ENCODE results near the gene RAB20.
"Not testable (repeated sequence)": the region's sequence is repeated elsewhere in the genome, so short reads cannot be mapped to it uniquely, and the experiment has no call there.

Gene RAB20

DNA sequence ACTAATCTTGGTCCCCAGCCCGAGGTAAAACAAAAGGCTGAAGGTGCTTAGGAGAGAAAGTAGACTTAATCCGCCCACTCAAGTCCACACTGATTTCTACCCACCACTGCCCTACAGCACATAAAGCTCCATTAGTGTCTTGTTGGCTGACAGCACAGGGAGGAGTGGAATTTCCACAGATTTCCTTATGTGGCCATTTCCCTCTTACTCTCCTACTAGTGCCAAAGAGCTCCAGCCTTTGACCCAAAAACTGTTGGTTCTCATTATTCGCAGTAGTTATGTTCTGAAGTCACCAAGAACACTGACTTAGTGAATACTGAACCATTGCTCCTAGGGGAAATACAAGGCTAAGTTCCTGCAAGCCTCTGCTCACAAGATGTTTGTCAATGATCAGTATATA, 61.2 kb downstream of the RAB20 start:
- H3K4me3 ChIP-seq (ENCODE audit: low read depth, low read length): no peak overlapping the region
- TF ChIP-seq, protein P1, sequence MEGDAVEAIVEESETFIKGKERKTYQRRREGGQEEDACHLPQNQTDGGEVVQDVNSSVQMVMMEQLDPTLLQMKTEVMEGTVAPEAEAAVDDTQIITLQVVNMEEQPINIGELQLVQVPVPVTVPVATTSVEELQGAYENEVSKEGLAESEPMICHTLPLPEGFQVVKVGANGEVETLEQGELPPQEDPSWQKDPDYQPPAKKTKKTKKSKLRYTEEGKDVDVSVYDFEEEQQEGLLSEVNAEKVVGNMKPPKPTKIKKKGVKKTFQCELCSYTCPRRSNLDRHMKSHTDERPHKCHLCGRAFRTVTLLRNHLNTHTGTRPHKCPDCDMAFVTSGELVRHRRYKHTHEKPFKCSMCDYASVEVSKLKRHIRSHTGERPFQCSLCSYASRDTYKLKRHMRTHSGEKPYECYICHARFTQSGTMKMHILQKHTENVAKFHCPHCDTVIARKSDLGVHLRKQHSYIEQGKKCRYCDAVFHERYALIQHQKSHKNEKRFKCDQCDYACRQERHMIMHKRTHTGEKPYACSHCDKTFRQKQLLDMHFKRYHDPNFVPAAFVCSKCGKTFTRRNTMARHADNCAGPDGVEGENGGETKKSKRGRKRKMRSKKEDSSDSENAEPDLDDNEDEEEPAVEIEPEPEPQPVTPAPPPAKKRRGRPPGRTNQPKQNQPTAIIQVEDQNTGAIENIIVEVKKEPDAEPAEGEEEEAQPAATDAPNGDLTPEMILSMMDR (IDR thresholded peaks at IDR 0.05; ENCODE audit: low read depth, low read length, missing control alignments): no peak
- no peak for DNase-seq (ENCODE audit: low read depth)

DNA sequence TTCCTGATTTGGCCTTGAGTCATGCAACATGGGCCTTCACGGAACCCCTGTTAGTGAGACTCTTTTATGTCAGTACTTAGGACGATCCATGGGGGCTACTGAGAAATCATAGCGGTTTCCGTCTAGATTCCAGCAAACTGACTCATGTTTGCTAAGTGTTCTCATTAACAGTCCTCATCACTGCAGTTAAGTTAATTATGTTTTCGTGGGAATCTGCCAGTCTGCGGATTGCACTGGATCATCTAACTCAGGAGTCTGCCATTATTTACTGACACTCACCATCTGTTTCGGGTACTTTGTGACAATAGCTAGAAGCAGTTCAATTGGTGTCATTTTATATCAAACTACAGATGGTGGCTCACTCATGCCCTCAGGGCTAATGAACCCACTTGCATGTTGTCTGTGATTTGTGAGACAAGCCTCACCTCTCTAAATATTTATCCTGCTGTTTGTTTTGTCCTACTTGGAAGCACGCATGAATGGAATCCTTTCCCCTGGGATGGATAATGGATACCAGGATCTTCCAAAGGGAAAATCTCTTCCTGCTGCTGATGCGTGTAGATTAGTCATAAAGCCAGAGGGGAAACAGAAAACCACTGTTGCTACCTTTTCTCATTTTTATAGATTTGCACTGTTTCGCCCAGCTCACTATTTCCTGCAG, 61.8 kb downstream of the RAB20 start:
- DNase-seq (ENCODE audit: low read depth): no peak
- TF ChIP-seq, protein P1 (IDR thresholded peaks at IDR 0.05; ENCODE audit: low read depth, low read length, missing control alignments): no peak
- no peak overlapping the region for H3K4me3 ChIP-seq (ENCODE audit: low read depth, low read length)

DNA sequence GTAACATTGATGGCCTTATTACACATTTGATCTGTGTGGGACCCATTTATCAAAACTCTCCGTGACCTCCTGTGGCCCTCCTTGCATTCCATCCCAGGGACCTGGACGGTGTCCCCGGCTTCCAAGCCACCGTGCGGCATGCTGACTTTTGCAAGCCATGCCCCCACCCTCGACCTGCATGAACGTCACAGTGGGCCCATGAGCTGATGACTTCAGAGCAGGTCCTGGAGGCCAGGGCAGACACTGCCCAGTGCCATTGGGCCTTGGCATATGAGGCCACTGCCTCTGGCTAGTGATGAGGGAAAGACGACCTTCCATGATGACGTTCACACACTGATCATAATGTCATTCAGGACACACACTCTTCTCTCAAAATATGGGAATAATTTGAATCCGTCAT, 62.8 kb downstream of the RAB20 start:
- DNase-seq (ENCODE audit: low read depth): no peak
- TF ChIP-seq, protein P1 (IDR thresholded peaks at IDR 0.05; ENCODE audit: low read depth, low read length, missing control alignments): no peak
- no peak overlapping the region for H3K4me3 ChIP-seq (ENCODE audit: low read depth, low read length)

DNA sequence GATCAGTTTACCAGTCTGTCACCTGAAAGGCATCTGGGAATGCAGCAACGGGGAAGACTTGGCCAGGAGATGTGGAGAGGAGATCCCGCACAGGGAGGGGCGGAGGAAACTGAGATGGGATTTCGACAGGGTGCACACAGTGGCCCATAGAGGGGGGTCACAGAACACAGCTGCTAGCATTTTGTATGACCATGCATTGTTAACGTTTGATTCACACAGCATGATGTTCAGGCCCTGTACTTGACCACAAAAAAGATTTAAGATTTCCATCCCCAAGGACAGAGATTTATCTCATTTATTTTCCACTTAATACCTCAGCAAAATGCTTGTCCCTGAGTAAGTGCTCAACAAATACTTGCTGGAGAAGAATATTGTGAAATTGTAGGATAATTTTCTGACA, 63.2 kb downstream of the RAB20 start:
- TF ChIP-seq, protein P1 (IDR thresholded peaks at IDR 0.05; ENCODE audit: low read depth, low read length, missing control alignments): no peak
- DNase-seq (ENCODE audit: low read depth): no peak
- H3K4me3 ChIP-seq (ENCODE audit: low read depth, low read length): no peak overlapping the region

DNA sequence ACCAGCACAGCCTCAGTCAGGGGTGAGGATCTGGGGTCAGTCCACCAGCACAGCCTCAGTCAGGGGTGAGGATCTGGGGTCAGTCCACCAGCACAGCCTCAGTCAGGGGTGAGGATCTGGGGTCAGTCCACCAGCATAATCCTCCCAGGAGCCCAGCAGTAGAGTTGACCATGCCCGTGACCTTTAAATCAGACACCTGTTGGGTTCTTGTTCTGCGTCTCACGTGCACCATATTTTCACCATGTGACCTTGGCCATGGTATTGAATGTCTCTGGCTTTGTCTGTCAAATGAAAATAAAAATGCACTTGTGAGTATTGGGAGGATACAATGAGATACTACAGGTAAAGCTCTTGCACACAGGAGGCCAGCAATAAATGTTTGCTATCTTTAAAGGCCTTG, 63.6 kb downstream of the RAB20 start:
- not testable (repeated sequence) for H3K4me3 ChIP-seq (ENCODE audit: low read depth, low read length); DNase-seq (ENCODE audit: low read depth)

DNA sequence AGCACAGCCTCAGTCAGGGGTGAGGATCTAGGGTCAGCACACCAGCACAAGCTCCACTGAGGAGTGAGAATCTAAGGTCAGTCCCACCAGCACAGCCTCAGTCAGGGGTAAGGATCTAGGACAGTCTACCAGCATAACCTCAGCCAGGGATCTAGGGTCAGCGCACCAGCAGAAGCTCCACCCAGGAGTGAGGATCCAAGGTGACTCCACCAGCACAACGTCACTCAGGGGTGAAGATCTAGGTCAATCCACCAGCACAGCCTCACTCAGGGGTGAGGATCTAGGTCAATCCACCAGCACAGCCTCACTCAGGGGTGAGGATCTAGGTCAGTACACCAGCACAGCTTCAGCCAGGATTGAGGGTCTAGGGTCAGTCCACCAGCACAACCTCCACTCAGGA, 64.5 kb downstream of the RAB20 start:
- H3K4me3 ChIP-seq (ENCODE audit: low read depth, low read length): no peak overlapping the region
- TF ChIP-seq, protein P1 (IDR thresholded peaks at IDR 0.05; ENCODE audit: low read depth, low read length, missing control alignments): no peak
- DNase-seq (ENCODE audit: low read depth): no peak

DNA sequence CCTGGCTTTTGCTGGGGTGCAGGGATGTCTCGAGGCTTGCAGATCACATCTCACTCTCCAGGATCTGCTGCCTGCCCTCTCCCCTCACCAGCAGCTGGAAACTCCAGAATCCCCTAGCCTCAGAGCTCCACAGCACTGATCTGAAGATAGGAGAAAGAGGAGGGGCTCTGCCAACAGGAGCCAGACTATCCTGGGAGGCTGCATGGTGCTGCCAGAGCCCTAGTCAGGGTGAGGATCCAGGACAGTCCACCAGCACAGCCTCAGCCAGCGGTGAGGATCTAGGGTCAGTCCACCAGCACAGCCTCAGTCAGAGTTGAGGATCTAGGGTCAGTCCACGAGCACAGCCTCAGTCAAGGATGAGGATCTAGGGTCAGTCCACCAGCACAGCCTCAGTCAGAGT, 65.2 kb downstream of the RAB20 start:
- no peak overlapping the region for H3K4me3 ChIP-seq (ENCODE audit: low read depth, low read length)
- DNase-seq (ENCODE audit: low read depth): no peak
- TF ChIP-seq, protein P1 (IDR thresholded peaks at IDR 0.05; ENCODE audit: low read depth, low read length, missing control alignments): no peak

All from GM12864 (cell line).